Neural crest cell (in vitro differentiated cells): Measurements from ENCODE around the gene NDST1. TPM values are rescaled to one million over a fixed set of nuclear protein-coding genes. Genes with fewer than 3 reads are reported as not detected.

ENCODE experiments used
- DNase-seq: peaks from one replicate; pipeline ENCODE4 v3.0.0; 2021; ENCODE audit warnings: low read depth, mixed read lengths, low spot score
- H3K27ac Mint-ChIP-seq: one replicate; pipeline ENCODE4 v1.8.0; 2021; ENCODE audit warnings: mild to moderate bottlenecking, mixed read lengths; ENCODE audit not compliant: unreplicated experiment
- H3K27me3 Mint-ChIP-seq: 2 replicates; pipeline ENCODE4 v1.8.0; 2021; ENCODE audit warnings: low read depth, mild to moderate bottlenecking, mixed read lengths
- H3K36me3 Mint-ChIP-seq: 2 replicates; pipeline ENCODE4 v1.8.0; 2021; ENCODE audit warnings: low read depth, mild to moderate bottlenecking, mixed read lengths
- H3K4me1 Mint-ChIP-seq: 2 replicates; pipeline ENCODE4 v1.8.0; 2021; ENCODE audit warnings: mixed read lengths
- H3K4me3 Mint-ChIP-seq: one replicate; pipeline ENCODE4 v1.8.0; 2021; ENCODE audit warnings: mild to moderate bottlenecking, mixed read lengths
- H3K9me3 Mint-ChIP-seq: 2 replicates; pipeline ENCODE4 v1.8.0; 2021; ENCODE audit warnings: mixed read lengths
- CTCF ChIP-seq: fragments of 200-600 bp; sonication (generic); conservative IDR thresholded peaks from 2 replicates; pipeline ENCODE4 v1.5.0; 2021; ENCODE audit warnings: antibody characterized with exemption, mild to moderate bottlenecking
- total RNA-seq: library from RNA; stranded (reverse); gene quantifications from 2 replicates; pipeline ENCODE4 v1.2.1, GENCODE V29; 2021

Gene NDST1
- total RNA-seq, 1 donor from 2014 or later: 112 TPM

- Mint-ChIP-seq H3K27ac (no peak overlapping the region), H3K27me3 (no peaks in the 10 kb centered on the region), H3K36me3 (no peaks in the 10 kb centered on the region), H3K4me3 (no peak overlapping the region), H3K9me3 (no peaks in the 10 kb centered on the region), H3K4me1 (no peaks in the 10 kb centered on the region)
- TF ChIP-seq CTCF: no peak
- no peak for DNase-seq
These were observed 65.3 kb downstream of the NDST1 start for GRCh38 chr5:150573216-150573615.

DNA sequence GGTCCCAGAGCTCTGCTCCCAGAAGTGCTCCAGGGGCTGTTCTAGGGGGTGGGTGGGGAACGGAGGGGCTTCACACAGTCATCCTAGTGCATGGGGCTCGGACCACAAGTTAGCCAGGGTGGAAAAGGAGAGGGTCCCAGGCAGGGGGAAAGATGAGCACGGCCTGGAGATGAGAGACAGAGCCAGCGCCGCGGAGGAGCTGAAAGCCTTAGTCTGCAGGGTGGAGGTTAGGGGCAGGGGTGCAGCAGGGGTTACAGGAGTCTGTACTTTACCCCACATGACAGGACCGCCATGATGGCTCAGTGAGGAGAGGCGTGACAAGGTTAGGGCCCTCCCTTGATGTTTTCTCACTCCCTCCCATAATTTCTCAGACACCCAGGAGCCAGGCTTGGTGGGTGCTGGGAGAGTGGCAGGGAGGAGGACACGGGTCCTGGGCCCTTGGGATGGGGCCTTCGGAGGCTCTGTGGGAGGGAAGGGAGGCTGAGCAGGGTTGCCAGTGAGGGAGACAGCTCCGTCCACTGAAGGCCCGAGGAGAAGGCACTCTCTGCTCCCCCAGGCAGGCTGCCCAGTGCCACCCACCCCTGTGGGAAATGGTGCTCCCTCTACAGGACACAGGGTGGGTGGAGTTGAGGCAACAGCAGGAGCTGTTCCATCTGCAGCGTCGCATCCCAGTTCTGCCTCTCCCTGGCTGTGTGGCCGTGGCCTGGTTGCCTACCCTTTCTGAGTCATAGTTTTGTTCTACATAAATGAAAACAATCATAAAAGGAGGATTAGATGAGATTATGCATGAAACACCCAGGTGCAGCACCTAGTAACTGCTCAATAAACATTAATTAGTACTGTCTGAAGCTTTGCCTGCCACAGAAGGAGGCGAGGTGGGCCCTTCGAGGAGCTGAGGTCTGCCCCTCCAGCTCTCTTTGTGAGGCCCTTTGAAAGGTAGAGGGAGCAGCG lies 66.2 kb downstream of the NDST1 start:
- Mint-ChIP-seq H3K9me3 (no peaks in the 10 kb centered on the region), H3K4me1 (no peaks in the 10 kb centered on the region)
- no peak for DNase-seq

GRCh38 chr5:150574818-150575547 lies 67.1 kb downstream of the NDST1 start:
- Mint-ChIP-seq H3K27me3 (no peaks in the 10 kb centered on the region), H3K4me3 (no peak overlapping the region)

More for the DNA sequence above, 66.2 kb downstream of the NDST1 start:
- Mint-ChIP-seq H3K36me3 (no peaks in the 10 kb centered on the region), H3K4me3 (no peak overlapping the region), H3K27me3 (no peaks in the 10 kb centered on the region), H3K27ac (no peak overlapping the region)
- TF ChIP-seq CTCF: no peak

DNA sequence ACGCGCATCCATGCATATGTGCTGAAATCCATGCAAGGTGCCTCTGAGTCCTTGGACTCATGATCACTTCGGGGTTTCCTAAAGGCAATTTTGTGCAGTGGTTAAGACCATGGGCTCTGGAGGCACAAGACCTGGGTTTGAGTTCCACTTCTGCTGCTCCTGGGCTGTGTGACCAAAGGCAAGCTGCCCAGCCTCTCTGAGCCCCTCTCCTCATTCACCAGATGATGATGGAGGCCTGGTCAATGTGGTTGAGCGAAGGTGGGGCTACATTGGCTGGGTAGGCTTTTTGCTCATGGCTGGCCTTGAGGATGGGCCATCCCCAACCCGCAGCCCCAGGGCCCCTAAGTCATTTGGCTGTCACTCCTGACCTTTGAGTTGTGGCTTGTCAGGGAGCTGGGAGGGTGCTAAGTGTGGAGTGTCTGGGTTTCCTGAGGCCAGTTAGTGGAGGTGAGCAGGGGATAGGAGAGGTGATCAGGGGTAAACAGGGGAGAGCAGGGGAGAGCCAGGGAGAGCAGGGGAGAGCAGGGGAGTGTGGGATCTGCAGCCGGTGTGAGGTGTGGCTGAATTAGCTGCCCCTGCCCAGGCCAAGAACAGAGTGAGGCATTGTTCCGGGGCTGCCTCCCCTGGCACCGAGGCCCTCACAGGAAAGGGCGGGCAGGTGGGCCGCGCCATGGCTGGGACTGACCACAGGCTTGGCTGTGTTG lies 68.0 kb downstream of the NDST1 start:
- Mint-ChIP-seq H3K4me3 (no peak overlapping the region), H3K9me3 (no peaks in the 10 kb centered on the region), H3K36me3 (no peaks in the 10 kb centered on the region), H3K4me1 (no peaks in the 10 kb centered on the region), H3K27ac (no peak overlapping the region), H3K27me3 (no peaks in the 10 kb centered on the region)
- DNase-seq: no peak
- no peak for TF ChIP-seq CTCF

More at GRCh38 chr5:150574818-150575547, 67.1 kb downstream of the NDST1 start:
- Mint-ChIP-seq H3K36me3 (no peaks in the 10 kb centered on the region), H3K9me3 (no peaks in the 10 kb centered on the region), H3K4me1 (no peaks in the 10 kb centered on the region), H3K27ac (peak overlapping the region; percentile 43)
- TF ChIP-seq CTCF: no peak
- no peak for DNase-seq

DNA sequence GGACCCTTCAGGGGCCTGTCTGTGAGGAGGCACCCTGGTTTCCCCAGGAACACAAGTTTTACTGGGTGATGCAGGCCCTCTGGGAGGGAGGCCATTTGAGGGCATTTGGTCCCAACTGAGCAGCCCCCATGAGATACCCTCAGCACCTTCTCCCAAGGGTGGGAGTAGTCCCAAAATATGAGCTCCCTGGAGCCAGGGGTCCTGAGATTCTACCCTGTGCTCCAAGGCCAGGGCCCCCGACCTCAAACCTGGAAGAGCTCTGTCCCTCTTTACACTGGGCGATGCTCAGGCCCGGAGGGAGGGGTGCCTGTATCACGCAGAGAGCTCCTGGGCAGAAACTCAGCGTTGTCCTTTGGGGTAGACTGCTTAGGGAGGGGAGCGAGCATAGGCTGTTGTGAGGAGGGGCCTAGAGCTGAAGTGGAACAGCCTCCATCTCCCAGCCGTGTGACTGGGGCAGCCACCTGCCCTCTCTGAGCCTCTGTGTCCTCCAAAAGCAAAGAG lies 68.6 kb downstream of the NDST1 start:
- TF ChIP-seq CTCF: no peak
- DNase-seq: no peak
- Mint-ChIP-seq H3K27ac (no peak overlapping the region), H3K4me1 (peaks cover under 1% of the 10 kb centered on the region), H3K4me3 (no peak overlapping the region), H3K27me3 (no peaks in the 10 kb centered on the region), H3K36me3 (no peaks in the 10 kb centered on the region), H3K9me3 (no peaks in the 10 kb centered on the region)
